ENCODE data around the gene RBM39.

RBM39 gene

DNA sequence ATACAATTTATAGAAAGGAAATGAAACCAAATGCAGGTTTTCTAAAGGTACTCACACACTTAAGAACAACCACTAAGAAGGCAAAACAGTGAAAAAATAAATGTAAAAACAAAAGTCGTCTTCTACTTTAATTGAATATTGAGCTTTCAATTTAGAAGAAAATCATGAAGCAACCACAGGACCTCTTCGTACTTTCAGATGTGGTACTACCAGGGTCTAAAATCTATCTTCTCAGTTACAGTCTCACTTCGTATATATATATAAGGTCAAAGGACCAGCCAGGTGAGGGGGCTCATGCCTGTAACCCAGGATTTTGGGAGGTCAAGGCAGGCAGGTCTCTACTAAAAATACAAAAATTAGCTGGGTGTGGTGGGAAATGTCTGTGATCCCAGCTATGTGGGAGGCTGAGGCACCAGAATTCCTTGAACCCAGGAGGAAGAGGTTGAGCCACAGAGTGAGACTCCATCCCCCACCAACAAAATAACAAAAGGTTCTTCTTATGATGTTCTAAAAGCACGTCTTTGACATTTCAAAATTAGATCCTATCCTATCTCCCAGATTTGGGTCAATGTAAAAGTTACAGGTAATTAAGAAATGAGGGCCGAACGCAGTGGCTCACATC, 30.4 kb downstream of the RBM39 start:
- Histone ChIP-seq H2AK5ac (ENCODE audit: low read length, severe bottlenecking) (no peak overlapping the region), H4K91ac (ENCODE audit: low read length) (no peak overlapping the region), H3K4me3 (ENCODE audit: insufficient read depth in 1 of 2, low read depth in 1 of 2, low read length in 2 of 2) (no peak overlapping the region), H3K9ac (ENCODE audit: low read length) (peak overlapping the region; percentile 41), H3K4me1 (ENCODE audit: control insufficient read depth, insufficient read depth, low read depth, low read length) (no peaks in the 10 kb centered on the region), H4K8ac (ENCODE audit: low read length) (no peak overlapping the region), H2BK15ac (ENCODE audit: low read depth, poor library complexity, severe bottlenecking) (no peak overlapping the region), H3K79me1 (replicated peaks; ENCODE audit: low read length, poor library complexity, severe bottlenecking) (peaks cover 2% of the 10 kb centered on the region), H3K9me3 (ENCODE audit: control insufficient read depth, low read length) (no peaks in the 10 kb centered on the region), H3K4me2 (ENCODE audit: low read length, poor library complexity, severe bottlenecking) (no peak overlapping the region), H3K27ac (ENCODE audit: low read length, poor library complexity, severe bottlenecking) (no peak overlapping the region), H2BK5ac (ENCODE audit: low read depth, low read length, poor library complexity, severe bottlenecking) (no peak overlapping the region), H3K18ac (ENCODE audit: low read depth in 1 of 2, low read length in 2 of 2) (no peak overlapping the region), H2BK120ac (ENCODE audit: low read depth, low read length) (no peak overlapping the region), H3K36me3 (ENCODE audit: control insufficient read depth in 1 of 2, insufficient read depth in 2 of 2, low read depth in 1 of 2, low read length in 2 of 2) (peaks cover 32 to 97% of the 10 kb centered on the region in 2 experiments), H3K4ac (ENCODE audit: low read depth in 1 of 2, low read length in 2 of 2) (no peak overlapping the region), H3K23ac (ENCODE audit: low read length in 2 of 2) (no peak overlapping the region), H2AFZ (ENCODE audit: low read depth, low read length) (no peak overlapping the region), H2BK12ac (ENCODE audit: low read length in 2 of 2) (no peak overlapping the region), H3K27me3 (ENCODE audit: control insufficient read depth in 1 of 2, insufficient read depth in 1 of 2, low read length in 2 of 2) (no peaks in the 10 kb centered on the region), H3K14ac (ENCODE audit: low read length in 2 of 2) (no peak overlapping the region)
- DNase-seq, result no peak
- 100% methylated on average over 4 of the region's 6 CpGs for WGBS

- Histone ChIP-seq H3K27ac (ENCODE audit: low read length, poor library complexity, severe bottlenecking) (no peak overlapping the region), H3K4ac (ENCODE audit: low read depth in 1 of 2, low read length in 2 of 2) (no peak overlapping the region), H3K79me1 (replicated peaks; ENCODE audit: low read length, poor library complexity, severe bottlenecking) (peaks cover 2% of the 10 kb centered on the region), H3K4me1 (ENCODE audit: control insufficient read depth, insufficient read depth, low read depth, low read length) (no peaks in the 10 kb centered on the region), H3K4me2 (ENCODE audit: low read length, poor library complexity, severe bottlenecking) (no peak overlapping the region), H2BK12ac (ENCODE audit: low read length in 2 of 2) (no peak overlapping the region), H3K4me3 (ENCODE audit: insufficient read depth in 1 of 2, low read depth in 1 of 2, low read length in 2 of 2) (no peak overlapping the region), H3K36me3 (ENCODE audit: control insufficient read depth in 1 of 2, insufficient read depth in 2 of 2, low read depth in 1 of 2, low read length in 2 of 2) (peaks cover 31 to 96% of the 10 kb centered on the region in 2 experiments), H3K14ac (ENCODE audit: low read length in 2 of 2) (no peak overlapping the region), H2AK5ac (ENCODE audit: low read length, severe bottlenecking) (no peak overlapping the region), H3K23ac (ENCODE audit: low read length in 2 of 2) (no peak overlapping the region), H2AFZ (ENCODE audit: low read depth, low read length) (no peak overlapping the region), H3K9ac (ENCODE audit: low read length) (peak overlapping the region; percentile 41), H2BK120ac (ENCODE audit: low read depth, low read length) (no peak overlapping the region), H3K27me3 (ENCODE audit: control insufficient read depth in 1 of 2, insufficient read depth in 1 of 2, low read length in 2 of 2) (no peaks in the 10 kb centered on the region), H2BK15ac (ENCODE audit: low read depth, poor library complexity, severe bottlenecking) (no peak overlapping the region), H3K18ac (ENCODE audit: low read depth in 1 of 2, low read length in 2 of 2) (no peak overlapping the region), H2BK5ac (ENCODE audit: low read depth, low read length, poor library complexity, severe bottlenecking) (no peak overlapping the region), H4K91ac (ENCODE audit: low read length) (no peak overlapping the region), H3K9me3 (ENCODE audit: control insufficient read depth, low read length) (no peaks in the 10 kb centered on the region), H4K8ac (ENCODE audit: low read length) (no peak overlapping the region)
- no peak for DNase-seq
- 100% methylated on average over 1 of the region's 6 CpGs for WGBS
These were observed 31.0 kb downstream of the RBM39 start for GRCh38 chr20:35710884-35711587.

DNA sequence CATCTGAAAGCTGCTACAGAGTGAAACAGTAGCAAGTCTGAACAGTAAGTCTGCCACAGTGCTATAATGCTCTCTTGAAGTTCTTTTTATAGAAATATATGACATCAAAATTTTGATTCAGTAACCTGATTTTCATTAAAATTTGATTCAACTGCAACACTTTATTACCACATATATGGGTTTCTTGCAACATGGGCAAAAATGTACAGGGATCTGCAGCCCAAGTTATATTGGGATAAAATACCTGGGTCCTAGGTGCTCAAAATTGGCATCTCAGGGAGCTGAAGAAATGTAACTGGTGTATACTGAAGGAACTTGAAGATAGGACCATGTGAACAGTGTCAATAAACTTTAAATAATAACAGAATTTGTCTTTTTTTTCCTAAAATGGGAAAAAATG, 32.0 kb downstream of the RBM39 start:
- H3K9ac ChIP-seq (ENCODE audit: low read length), result peak overlapping the region; percentile 41
- no peaks in the 10 kb centered on the region for H3K27me3 ChIP-seq (ENCODE audit: control insufficient read depth in 1 of 2, insufficient read depth in 1 of 2, low read length in 2 of 2)
- H3K79me1 ChIP-seq (replicated peaks; ENCODE audit: low read length, poor library complexity, severe bottlenecking), result peaks cover 2% of the 10 kb centered on the region
- H4K91ac ChIP-seq (ENCODE audit: low read length), result no peak overlapping the region
- H3K9me3 ChIP-seq (ENCODE audit: control insufficient read depth, low read length), result no peaks in the 10 kb centered on the region
- no peak overlapping the region for H2AFZ ChIP-seq (ENCODE audit: low read depth, low read length)
- H3K4me3 ChIP-seq (ENCODE audit: insufficient read depth in 1 of 2, low read depth in 1 of 2, low read length in 2 of 2), result no peak overlapping the region
- no peak overlapping the region for H3K18ac ChIP-seq (ENCODE audit: low read depth in 1 of 2, low read length in 2 of 2)
- peaks cover 31 to 96% of the 10 kb centered on the region in 2 experiments for H3K36me3 ChIP-seq (ENCODE audit: control insufficient read depth in 1 of 2, insufficient read depth in 2 of 2, low read depth in 1 of 2, low read length in 2 of 2)
- H3K23ac ChIP-seq (ENCODE audit: low read length in 2 of 2), result no peak overlapping the region
- no peak overlapping the region for H2BK15ac ChIP-seq (ENCODE audit: low read depth, poor library complexity, severe bottlenecking)
- H3K14ac ChIP-seq (ENCODE audit: low read length in 2 of 2), result no peak overlapping the region
- no peak overlapping the region for H3K4ac ChIP-seq (ENCODE audit: low read depth in 1 of 2, low read length in 2 of 2)
- H2BK5ac ChIP-seq (ENCODE audit: low read depth, low read length, poor library complexity, severe bottlenecking), result no peak overlapping the region
- H2AK5ac ChIP-seq (ENCODE audit: low read length, severe bottlenecking), result no peak overlapping the region
- no peaks in the 10 kb centered on the region for H3K4me1 ChIP-seq (ENCODE audit: control insufficient read depth, insufficient read depth, low read depth, low read length)
- no peak for DNase-seq
- no peak overlapping the region for H4K8ac ChIP-seq (ENCODE audit: low read length)
- H3K27ac ChIP-seq (ENCODE audit: low read length, poor library complexity, severe bottlenecking), result no peak overlapping the region
- H3K4me2 ChIP-seq (ENCODE audit: low read length, poor library complexity, severe bottlenecking), result no peak overlapping the region
- no peak overlapping the region for H2BK120ac ChIP-seq (ENCODE audit: low read depth, low read length)
- no peak overlapping the region for H2BK12ac ChIP-seq (ENCODE audit: low read length in 2 of 2)

DNA sequence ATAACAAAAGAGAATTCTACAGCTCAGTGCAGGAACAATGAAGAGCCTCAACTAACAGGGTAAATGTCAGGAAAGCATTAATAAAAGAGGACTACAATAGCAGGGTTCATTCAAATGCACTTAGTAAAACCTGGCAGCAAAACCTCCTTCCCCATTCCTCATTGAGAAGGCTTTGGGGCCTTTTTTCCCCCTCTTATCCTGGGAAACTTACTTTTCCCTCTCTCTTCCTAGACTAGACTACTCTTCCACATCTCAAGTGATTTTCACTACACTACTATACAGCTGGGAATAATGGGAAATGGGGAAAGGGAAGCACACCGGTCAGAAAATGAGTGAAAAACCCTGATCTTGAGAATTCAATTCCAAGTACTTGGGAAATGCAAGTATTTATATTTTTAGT, 32.8 kb downstream of the RBM39 start:
- no peak overlapping the region for H2AFZ ChIP-seq (ENCODE audit: low read depth, low read length)
- no peak overlapping the region for H3K23ac ChIP-seq (ENCODE audit: low read length in 2 of 2)
- H2BK5ac ChIP-seq (ENCODE audit: low read depth, low read length, poor library complexity, severe bottlenecking), result no peak overlapping the region
- no peak overlapping the region for H2AK5ac ChIP-seq (ENCODE audit: low read length, severe bottlenecking)
- no peaks in the 10 kb centered on the region for H3K27me3 ChIP-seq (ENCODE audit: control insufficient read depth in 1 of 2, insufficient read depth in 1 of 2, low read length in 2 of 2)
- H3K27ac ChIP-seq (ENCODE audit: low read length, poor library complexity, severe bottlenecking), result peak overlapping the region; percentile 29
- H4K91ac ChIP-seq (ENCODE audit: low read length), result no peak overlapping the region
- no peak for DNase-seq
- H3K4me3 ChIP-seq (ENCODE audit: insufficient read depth in 1 of 2, low read depth in 1 of 2, low read length in 2 of 2), result no peak overlapping the region
- no peak overlapping the region for H2BK12ac ChIP-seq (ENCODE audit: low read length in 2 of 2)
- no peak overlapping the region for H3K18ac ChIP-seq (ENCODE audit: low read depth in 1 of 2, low read length in 2 of 2)
- H3K79me1 ChIP-seq (replicated peaks; ENCODE audit: low read length, poor library complexity, severe bottlenecking), result peaks cover 2% of the 10 kb centered on the region
- no peak overlapping the region for H3K4ac ChIP-seq (ENCODE audit: low read depth in 1 of 2, low read length in 2 of 2)
- H3K4me2 ChIP-seq (ENCODE audit: low read length, poor library complexity, severe bottlenecking), result no peak overlapping the region
- H2BK15ac ChIP-seq (ENCODE audit: low read depth, poor library complexity, severe bottlenecking), result no peak overlapping the region
- H3K4me1 ChIP-seq (ENCODE audit: control insufficient read depth, insufficient read depth, low read depth, low read length), result no peaks in the 10 kb centered on the region
- H2BK120ac ChIP-seq (ENCODE audit: low read depth, low read length), result no peak overlapping the region
- peaks cover 29 to 96% of the 10 kb centered on the region in 2 experiments for H3K36me3 ChIP-seq (ENCODE audit: control insufficient read depth in 1 of 2, insufficient read depth in 2 of 2, low read depth in 1 of 2, low read length in 2 of 2)
- H4K8ac ChIP-seq (ENCODE audit: low read length), result no peak overlapping the region
- peak overlapping the region; percentile 41 for H3K9ac ChIP-seq (ENCODE audit: low read length)
- H3K14ac ChIP-seq (ENCODE audit: low read length in 2 of 2), result no peak overlapping the region
- WGBS, result no CpG with 5 or more reads among the region's 1 CpG
- no peaks in the 10 kb centered on the region for H3K9me3 ChIP-seq (ENCODE audit: control insufficient read depth, low read length)

Measured in mesenchymal stem cell (in vitro differentiated cells and primary cell).